SK-N-SH treated with all-trans-retinoic acid at 6 μM for 48 hours (cell line): ENCODE data around the gene RIN3.

Source experiments
- GLIS3 ChIP-seq: fragments of 250-450 bp; sonication (Bioruptor Pico); IDR thresholded peaks from 2 replicates; pipeline ENCODE4 v1.5.0; 2020; ENCODE audit warnings: mild to moderate bottlenecking, moderate library complexity
- ISL1 ChIP-seq: fragments of 250-450 bp; sonication (Bioruptor Pico); IDR thresholded peaks from 2 replicates; pipeline ENCODE4 v2.1.2; 2022; ENCODE audit warnings: mild to moderate bottlenecking, moderate library complexity
- RARB ChIP-seq: fragments of 250-450 bp; sonication (Bioruptor Pico); IDR thresholded peaks from 2 replicates; pipeline ENCODE4 v1.8.0; 2021; ENCODE audit warnings: mild to moderate bottlenecking, moderate library complexity
- TF ChIP-seq, protein P1 (sequence below): fragments of 250-450 bp; sonication (Bioruptor Pico); IDR thresholded peaks from 2 replicates; pipeline ENCODE4 v1.8.0; 2021; ENCODE audit warnings: low read depth, mild to moderate bottlenecking, moderate library complexity, borderline replicate concordance
- TF ChIP-seq, protein P2 (sequence below): fragments of 250-450 bp; sonication (Bioruptor Pico); IDR thresholded peaks from 2 replicates; pipeline ENCODE4 v1.8.0; 2020; ENCODE audit warnings: mild to moderate bottlenecking, moderate library complexity, borderline replicate concordance

DNA sequence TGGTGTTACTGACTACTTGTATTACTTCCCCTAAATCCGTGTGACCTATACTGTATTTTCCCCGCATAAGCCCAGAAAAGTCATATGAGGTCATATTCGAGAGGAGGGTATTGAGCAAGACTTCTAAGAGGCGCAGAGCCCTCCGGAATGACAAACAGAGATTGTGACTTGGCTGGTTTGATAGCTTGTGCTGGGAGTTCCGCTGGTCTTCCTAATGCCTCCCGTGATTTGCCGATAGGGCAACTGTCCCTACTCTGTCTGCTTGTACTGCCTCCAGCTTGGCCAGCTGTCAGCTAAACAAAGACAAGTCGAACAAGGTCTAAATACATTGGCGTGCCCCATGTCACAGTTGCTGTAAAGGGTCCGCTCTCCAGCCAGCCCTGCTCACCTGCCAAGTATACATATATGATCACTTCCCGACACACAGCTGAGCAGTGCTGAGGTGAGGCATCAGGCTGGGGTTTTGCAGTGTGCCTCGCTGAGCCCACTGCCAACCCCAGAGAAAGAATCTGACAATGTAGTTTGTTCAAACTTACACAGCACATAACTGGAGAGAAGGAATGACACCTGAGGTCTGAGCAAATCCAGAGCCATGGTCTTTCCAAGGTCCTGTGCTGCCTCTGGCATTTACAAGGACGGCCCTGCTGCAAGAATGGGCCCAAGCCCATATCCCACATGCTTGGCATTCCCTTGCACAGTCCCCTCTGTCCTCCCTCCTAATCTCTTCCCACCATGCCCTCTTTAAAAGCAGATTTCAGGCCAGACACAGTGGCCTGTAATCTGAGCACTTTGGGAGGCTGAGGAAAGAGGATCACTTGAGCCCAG is 211.1 kb downstream of the RIN3 start:
- TF ChIP-seq, protein P1, sequence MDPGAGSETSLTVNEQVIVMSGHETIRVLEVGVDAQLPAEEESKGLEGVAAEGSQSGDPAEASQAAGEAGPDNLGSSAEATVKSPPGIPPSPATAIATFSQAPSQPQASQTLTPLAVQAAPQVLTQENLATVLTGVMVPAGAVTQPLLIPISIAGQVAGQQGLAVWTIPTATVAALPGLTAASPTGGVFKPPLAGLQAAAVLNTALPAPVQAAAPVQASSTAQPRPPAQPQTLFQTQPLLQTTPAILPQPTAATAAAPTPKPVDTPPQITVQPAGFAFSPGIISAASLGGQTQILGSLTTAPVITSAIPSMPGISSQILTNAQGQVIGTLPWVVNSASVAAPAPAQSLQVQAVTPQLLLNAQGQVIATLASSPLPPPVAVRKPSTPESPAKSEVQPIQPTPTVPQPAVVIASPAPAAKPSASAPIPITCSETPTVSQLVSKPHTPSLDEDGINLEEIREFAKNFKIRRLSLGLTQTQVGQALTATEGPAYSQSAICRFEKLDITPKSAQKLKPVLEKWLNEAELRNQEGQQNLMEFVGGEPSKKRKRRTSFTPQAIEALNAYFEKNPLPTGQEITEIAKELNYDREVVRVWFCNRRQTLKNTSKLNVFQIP (CRISPR knock-in tag), result no peak
- TF ChIP-seq, protein P2, sequence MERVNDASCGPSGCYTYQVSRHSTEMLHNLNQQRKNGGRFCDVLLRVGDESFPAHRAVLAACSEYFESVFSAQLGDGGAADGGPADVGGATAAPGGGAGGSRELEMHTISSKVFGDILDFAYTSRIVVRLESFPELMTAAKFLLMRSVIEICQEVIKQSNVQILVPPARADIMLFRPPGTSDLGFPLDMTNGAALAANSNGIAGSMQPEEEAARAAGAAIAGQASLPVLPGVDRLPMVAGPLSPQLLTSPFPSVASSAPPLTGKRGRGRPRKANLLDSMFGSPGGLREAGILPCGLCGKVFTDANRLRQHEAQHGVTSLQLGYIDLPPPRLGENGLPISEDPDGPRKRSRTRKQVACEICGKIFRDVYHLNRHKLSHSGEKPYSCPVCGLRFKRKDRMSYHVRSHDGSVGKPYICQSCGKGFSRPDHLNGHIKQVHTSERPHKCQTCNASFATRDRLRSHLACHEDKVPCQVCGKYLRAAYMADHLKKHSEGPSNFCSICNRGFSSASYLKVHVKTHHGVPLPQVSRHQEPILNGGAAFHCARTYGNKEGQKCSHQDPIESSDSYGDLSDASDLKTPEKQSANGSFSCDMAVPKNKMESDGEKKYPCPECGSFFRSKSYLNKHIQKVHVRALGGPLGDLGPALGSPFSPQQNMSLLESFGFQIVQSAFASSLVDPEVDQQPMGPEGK, result no peak
- TF ChIP-seq RARB (CRISPR knock-in tag) (no peak), GLIS3 (CRISPR knock-in tag) (no peak), ISL1 (CRISPR knock-in tag) (no peak)
